Smooth muscle cell (in vitro differentiated cells): ENCODE data around the gene EPHA3. TPM values are rescaled to one million over a fixed set of nuclear protein-coding genes. Genes with fewer than 3 reads are reported as not detected.

ENCODE experiments used
- DNase-seq: peaks from one replicate; lab custom pipeline; 2025; ENCODE audit not compliant: unreplicated experiment; lab: John Stamatoyannopoulos, UW
- H2AFZ ChIP-seq: fragments of 200-600 bp; sonication (generic); 2 replicates; pipeline ENCODE4 v1.6.0; 2016; ENCODE audit warnings: antibody characterized with exemption, low read depth, mild to moderate bottlenecking
- H3F3A ChIP-seq: fragments of 200-600 bp; sonication (generic); 2 replicates; pipeline ENCODE4 v1.6.0; 2017; ENCODE audit warnings: antibody characterized with exemption, low read depth
- H3K27ac ChIP-seq: fragments of 200-600 bp; sonication (generic); 2 replicates; pipeline ENCODE4 v1.5.1; 2016; ENCODE audit warnings: low read depth, mild to moderate bottlenecking
- H3K27me3 ChIP-seq: fragments of 200-600 bp; sonication (generic); 2 replicates; pipeline ENCODE4 v1.6.1; 2016; ENCODE audit warnings: low read depth, mild to moderate bottlenecking
- H3K36me3 ChIP-seq: fragments of 200-600 bp; sonication (generic); 2 replicates; pipeline ENCODE4 v1.5.1; 2016; ENCODE audit warnings: low read depth
- H3K4me1 ChIP-seq: fragments of 200-600 bp; sonication (generic); 2 replicates; pipeline ENCODE4 v1.5.1; 2016; ENCODE audit warnings: low read depth
- H3K4me2 ChIP-seq: fragments of 200-600 bp; sonication (generic); 2 replicates; pipeline ENCODE4 v1.6.0; 2016; ENCODE audit warnings: mild to moderate bottlenecking
- H3K4me3 ChIP-seq: fragments of 200-600 bp; sonication (generic); 2 replicates; pipeline ENCODE4 v1.5.1; 2016; ENCODE audit warnings: mild to moderate bottlenecking
- H3K79me2 ChIP-seq: fragments of 200-600 bp; sonication (generic); 2 replicates; pipeline ENCODE4 v1.6.0; 2016; ENCODE audit warnings: low read depth, mild to moderate bottlenecking
- H3K9ac ChIP-seq: fragments of 200-600 bp; sonication (generic); 2 replicates; pipeline ENCODE4 v1.6.0; 2016; ENCODE audit warnings: low read depth
- H3K9me3 ChIP-seq: fragments of 200-600 bp; sonication (generic); replicated peaks from 2 replicates; pipeline ENCODE4 v1.5.1; 2016; ENCODE audit warnings: low read depth
- H4K20me1 ChIP-seq: fragments of 200-600 bp; sonication (generic); 2 replicates; pipeline ENCODE4 v1.6.0; 2016; ENCODE audit warnings: low read depth
- WGBS: methylation state at CpG from one replicate; pipeline ENCODE4 v1.1.7; 2016; ENCODE audit warnings: low lambda C conversion rate; 5-methylcytosine and 5-hydroxymethylcytosine counted together
- polyA plus RNA-seq: library from polyadenylated mRNA; unstranded; fragments of >200 nt; fragmentation: Nextera tagmentation; extraction: Ambion mirVana; gene quantifications from 2 replicates; pipeline ENCODE4 v1.2.1, GENCODE V29; 2016
- total RNA-seq: library from RNA; depleted of rRNA; stranded (reverse); fragments of >200 nt; gene quantifications from 2 replicates; pipeline ENCODE4 v1.2.3, GENCODE V29; 2014
- TF ChIP-seq, protein P1 (sequence below): fragments of 200-600 bp; sonication (generic); IDR thresholded peaks from 2 replicates; pipeline ENCODE4 v1.5.1; 2017; ENCODE audit warnings: borderline replicate concordance, mild to moderate bottlenecking, antibody characterized with exemption; ENCODE audit not compliant: insufficient read depth, poor library complexity, severe bottlenecking

Gene EPHA3
- total and polyA plus RNA-seq, 2 experiments from 2014 or later, result 0.62 to 1.7 TPM

DNA sequence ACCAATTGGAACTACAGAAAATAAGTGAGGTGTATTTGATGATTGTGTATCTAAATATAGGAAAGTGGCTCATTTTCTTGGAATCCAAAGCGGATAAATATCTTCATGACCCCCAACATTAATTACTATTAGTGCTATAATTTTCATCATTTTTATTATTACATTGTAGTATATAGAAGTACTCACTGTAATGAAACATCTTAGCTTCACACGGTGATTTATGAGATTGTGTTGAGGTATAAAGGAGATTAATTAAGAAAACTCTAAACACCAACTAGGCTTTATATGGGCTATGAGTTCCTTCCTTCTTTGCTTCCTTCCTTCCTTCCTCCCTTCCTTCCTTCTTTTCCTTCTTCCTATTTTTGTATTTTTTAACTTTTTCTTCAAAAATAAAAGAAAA is 52.2 kb downstream of the EPHA3 start:
- TF ChIP-seq, protein P1, sequence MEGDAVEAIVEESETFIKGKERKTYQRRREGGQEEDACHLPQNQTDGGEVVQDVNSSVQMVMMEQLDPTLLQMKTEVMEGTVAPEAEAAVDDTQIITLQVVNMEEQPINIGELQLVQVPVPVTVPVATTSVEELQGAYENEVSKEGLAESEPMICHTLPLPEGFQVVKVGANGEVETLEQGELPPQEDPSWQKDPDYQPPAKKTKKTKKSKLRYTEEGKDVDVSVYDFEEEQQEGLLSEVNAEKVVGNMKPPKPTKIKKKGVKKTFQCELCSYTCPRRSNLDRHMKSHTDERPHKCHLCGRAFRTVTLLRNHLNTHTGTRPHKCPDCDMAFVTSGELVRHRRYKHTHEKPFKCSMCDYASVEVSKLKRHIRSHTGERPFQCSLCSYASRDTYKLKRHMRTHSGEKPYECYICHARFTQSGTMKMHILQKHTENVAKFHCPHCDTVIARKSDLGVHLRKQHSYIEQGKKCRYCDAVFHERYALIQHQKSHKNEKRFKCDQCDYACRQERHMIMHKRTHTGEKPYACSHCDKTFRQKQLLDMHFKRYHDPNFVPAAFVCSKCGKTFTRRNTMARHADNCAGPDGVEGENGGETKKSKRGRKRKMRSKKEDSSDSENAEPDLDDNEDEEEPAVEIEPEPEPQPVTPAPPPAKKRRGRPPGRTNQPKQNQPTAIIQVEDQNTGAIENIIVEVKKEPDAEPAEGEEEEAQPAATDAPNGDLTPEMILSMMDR, result no peak
- no peak for DNase-seq
- Histone ChIP-seq H3K4me2 (no peak overlapping the region), H3K36me3 (no peaks in the 10 kb centered on the region), H3K9me3 (no peaks in the 10 kb centered on the region), H3K9ac (no peak overlapping the region), H3K27me3 (no peaks in the 10 kb centered on the region), H3K27ac (no peak overlapping the region), H2AFZ (no peak overlapping the region), H3K79me2 (no peaks in the 10 kb centered on the region), H3F3A (no peaks in the 10 kb centered on the region), H4K20me1 (no peaks in the 10 kb centered on the region), H3K4me1 (no peaks in the 10 kb centered on the region), H3K4me3 (no peak overlapping the region)
- WGBS, result 100% methylated on average over 2 of the region's 2 CpGs

DNA sequence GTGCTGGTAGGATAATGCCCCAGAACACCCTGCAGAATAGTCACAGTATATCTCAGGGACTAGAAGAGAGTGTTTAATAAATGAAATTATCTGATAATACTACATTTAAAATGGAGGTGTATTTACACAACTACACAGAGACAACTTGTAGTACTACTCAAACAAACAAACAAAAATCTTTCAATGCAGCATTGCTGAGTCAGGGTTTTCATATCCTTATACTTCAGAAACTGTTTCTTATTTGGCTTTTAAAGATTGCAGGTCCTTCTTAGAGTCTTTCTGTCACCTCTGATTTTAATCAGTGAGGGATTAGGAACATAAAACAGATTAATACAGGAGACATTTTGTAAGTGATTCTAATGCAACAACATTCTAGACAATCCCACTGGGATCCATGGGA is 57.4 kb downstream of the EPHA3 start:
- no peak overlapping the region for H3K27ac ChIP-seq
- H3K36me3 ChIP-seq, result no peaks in the 10 kb centered on the region
- no peaks in the 10 kb centered on the region for H3K27me3 ChIP-seq
- no peak overlapping the region for H3K4me3 ChIP-seq
- H3K4me2 ChIP-seq, result no peak overlapping the region
- no peaks in the 10 kb centered on the region for H3F3A ChIP-seq
- H3K4me1 ChIP-seq, result peaks cover 5% of the 10 kb centered on the region
- no peaks in the 10 kb centered on the region for H3K79me2 ChIP-seq
- no peak overlapping the region for H3K9ac ChIP-seq
- no peaks in the 10 kb centered on the region for H3K9me3 ChIP-seq
- no peak for DNase-seq
- TF ChIP-seq, protein P1, result no peak
- H4K20me1 ChIP-seq, result no peaks in the 10 kb centered on the region
- H2AFZ ChIP-seq, result no peak overlapping the region

DNA sequence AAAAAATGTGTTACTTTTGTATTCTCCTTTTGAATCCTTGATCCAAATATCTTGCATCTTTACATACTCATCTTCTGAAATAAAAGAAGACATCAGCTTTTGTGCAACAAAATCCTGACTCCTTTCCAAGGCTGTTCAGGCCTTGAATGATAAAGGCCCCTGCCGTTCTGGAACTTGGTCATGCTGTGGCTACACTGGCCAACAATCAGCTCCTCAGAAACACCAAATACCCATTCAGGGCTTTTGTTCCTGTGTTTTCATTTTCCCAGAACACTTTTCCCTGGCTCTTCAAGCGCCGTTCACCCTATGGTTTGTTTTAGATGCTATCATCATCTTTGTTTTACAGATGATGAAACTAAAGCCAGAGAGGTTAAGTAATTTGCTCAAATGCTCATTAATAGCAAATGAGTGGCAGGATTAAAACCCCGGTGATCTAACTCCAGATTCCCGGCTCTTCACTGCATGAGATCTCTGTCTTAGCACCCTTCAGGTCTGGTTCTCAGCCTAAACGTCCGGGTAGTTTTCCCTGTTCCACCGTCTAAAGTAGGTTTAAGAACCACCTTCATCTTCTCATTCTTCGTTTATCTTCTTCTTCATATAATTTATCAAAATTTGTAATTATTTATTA is 58.3 kb downstream of the EPHA3 start:
- H3K36me3 ChIP-seq, result no peaks in the 10 kb centered on the region
- peaks cover 5% of the 10 kb centered on the region for H3K4me1 ChIP-seq
- WGBS, result 59% methylated on average over 9 of the region's 9 CpGs
- H3F3A ChIP-seq, result no peaks in the 10 kb centered on the region
- no peaks in the 10 kb centered on the region for H3K9me3 ChIP-seq
- H3K4me2 ChIP-seq, result no peak overlapping the region
- no peak for DNase-seq
- no peak overlapping the region for H3K27ac ChIP-seq
- TF ChIP-seq, protein P1, result no peak
- no peaks in the 10 kb centered on the region for H3K79me2 ChIP-seq
- H4K20me1 ChIP-seq, result no peaks in the 10 kb centered on the region
- H3K4me3 ChIP-seq, result no peak overlapping the region
- peak overlapping the region; percentile 66 for H2AFZ ChIP-seq
- H3K9ac ChIP-seq, result no peak overlapping the region
- H3K27me3 ChIP-seq, result no peaks in the 10 kb centered on the region
